GM19372 (cell line): ENCODE measurements around the gene RBM28.
"Not testable (repeated sequence)": the region's sequence is repeated elsewhere in the genome, so short reads cannot be mapped to it uniquely, and the experiment has no call there.

Experiments used
- ATAC-seq: cut with Tn5 transposase; IDR thresholded peaks from one replicate; pipeline ENCODE4 v1.9.1; 2021; ENCODE audit warnings: mild to moderate bottlenecking, low read depth, moderate library complexity; ENCODE audit not compliant: unreplicated experiment

RBM28 gene

GRCh38 chr7:128298004-128298403 is 45.7 kb downstream of the RBM28 start:
- not testable (repeated sequence) for ATAC-seq

GRCh38 chr7:128287556-128287955 is 56.2 kb downstream of the RBM28 start:
- ATAC-seq, result no peak

DNA sequence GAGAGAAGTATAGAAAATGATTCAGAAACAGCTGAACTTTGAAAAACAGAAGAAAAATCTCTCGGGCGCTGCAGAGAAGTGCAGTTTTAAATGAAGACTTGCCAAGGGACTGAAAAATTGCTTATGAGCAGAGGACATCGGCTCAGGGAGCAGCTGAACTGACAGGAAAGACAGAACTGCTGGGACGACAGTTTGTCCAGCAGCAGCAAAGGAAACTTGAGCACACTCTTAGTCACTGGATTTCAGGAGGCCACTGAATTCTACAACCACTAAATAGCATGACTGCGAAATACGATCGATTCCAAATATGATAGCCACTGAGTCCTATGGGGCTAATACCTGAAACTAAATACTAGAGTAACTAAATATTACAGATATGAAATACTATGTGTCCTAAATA is 59.6 kb downstream of the RBM28 start:
- no peak for ATAC-seq

GRCh38 chr7:128281605-128282380 is 61.9 kb downstream of the RBM28 start:
- no peak for ATAC-seq

- not testable (repeated sequence) for ATAC-seq
Observed at GRCh38 chr7:128280451-128280850, 63.3 kb downstream of the RBM28 start.

DNA sequence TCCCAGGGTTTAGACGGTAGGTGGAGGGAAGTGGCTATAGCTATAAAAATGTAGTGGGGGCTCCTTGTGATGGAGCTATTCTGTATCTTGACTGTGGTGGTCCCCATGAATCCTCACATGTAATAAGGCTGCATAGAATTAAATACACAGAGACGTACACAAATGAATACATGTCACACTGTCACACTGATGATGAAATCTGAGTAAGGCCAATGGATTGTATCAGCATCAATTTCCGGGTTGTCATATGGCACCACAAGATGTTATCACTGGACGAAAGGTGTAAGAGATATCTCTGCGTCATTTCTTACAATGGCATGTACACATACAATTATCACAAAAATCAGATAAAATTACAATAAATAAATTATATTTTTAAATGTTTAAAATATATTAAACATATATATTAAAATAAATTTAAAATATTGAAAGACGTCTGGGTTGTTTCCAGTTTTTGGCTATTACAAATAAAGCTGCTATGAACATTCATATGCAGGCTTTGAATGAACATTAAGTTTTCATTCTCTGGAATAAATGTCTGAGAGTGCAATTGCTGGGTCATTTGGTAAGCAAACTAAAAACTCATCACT is 64.5 kb downstream of the RBM28 start:
- no peak for ATAC-seq

- ATAC-seq, result no peak
Observed at GRCh38 chr7:128278366-128278765, 65.3 kb downstream of the RBM28 start.

DNA sequence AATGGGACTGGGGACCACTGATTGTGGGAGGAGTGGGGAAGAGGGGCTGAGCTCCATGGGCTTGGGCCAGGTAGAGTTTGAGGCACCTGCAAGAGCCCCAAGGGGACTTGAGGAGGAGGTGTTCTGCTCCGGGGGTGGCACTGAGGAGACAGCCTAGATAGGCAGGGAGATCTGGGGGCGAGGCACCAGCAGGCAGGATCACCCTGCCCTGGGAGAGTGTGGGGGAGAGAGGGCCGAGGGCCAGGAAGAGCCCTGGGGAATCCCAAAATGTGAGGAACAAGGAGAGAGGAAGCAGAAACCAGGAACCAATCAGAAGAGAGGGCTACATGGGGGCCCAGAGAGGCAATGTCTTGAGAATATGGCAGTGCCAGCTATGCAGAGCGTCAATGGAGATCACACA is 68.0 kb downstream of the RBM28 start:
- no peak for ATAC-seq

- ATAC-seq, result no peak
Observed at GRCh38 chr7:128274884-128275603, 68.7 kb downstream of the RBM28 start.

GRCh38 chr7:128274246-128274883 is 69.3 kb downstream of the RBM28 start:
- no peak for ATAC-seq

DNA sequence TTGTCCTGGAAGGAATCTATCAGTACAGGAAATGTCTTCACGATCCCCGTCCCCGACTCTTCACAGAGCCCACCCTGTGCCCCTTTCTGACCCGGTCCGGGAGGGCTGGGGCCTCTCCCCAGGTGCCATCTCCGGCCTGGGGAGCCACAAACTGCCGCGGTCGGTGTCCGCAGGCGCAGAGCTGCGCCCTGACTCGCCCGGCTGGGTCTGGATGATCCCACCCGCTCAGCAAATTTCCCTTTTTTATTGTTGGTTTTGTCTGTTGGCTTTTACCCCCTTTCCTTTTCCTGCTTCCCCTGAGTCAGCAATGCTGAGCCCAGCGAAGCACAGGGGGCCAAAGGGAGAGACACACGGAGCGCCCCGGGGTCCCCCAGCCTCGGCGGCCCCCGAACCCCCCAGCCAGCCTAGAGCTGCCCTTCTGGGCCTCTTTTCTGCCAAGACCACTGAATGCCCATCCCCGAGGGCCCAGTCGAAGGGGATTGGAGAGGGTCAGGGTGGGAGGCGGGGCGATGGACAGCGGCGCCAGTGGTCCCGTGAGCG is 71.7 kb downstream of the RBM28 start:
- ATAC-seq, result no peak

- no peak for ATAC-seq
Observed at GRCh38 chr7:128271471-128271941, 72.2 kb downstream of the RBM28 start.

DNA sequence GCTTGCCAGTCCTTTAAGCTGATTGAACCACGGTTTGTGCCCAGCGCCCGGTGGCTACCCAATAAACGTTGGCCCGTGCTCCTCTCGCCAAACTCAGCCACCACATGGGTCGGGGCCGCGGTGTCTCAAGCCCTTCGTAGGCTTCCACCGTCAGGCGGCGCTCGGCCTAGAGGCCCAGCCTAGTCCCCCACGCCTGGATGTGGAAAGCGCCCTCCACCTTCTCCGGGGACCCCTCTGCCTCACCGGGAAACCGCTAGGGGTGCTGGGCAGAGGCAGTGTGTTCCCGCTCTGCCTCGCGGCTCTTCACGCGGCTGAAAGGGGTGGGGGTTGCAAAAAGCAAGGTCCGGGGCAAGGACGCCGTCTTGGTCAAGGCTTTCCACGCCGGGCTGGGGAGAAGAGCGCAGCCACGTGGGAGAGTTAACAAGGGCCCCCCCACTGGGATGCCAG is 72.9 kb downstream of the RBM28 start:
- no peak for ATAC-seq

GRCh38 chr7:128268233-128268632 is 75.5 kb downstream of the RBM28 start:
- no peak for ATAC-seq

DNA sequence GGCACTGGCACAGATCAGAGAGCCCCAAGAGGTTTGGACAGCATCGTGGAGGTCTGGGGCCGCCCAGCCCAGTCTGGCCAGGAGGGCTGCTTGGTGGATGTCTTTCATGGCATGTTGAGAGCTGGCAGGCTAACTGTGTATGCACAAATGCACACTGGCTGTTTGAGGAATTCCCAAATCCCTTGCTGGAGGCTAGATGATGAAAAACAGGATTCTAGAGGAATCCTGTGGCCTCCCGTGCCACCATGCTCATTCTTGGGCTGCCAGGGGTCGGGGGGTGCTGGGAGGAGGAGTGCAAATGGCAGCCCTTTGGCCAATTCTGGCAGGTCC is 76.1 kb downstream of the RBM28 start:
- ATAC-seq, result no peak

DNA sequence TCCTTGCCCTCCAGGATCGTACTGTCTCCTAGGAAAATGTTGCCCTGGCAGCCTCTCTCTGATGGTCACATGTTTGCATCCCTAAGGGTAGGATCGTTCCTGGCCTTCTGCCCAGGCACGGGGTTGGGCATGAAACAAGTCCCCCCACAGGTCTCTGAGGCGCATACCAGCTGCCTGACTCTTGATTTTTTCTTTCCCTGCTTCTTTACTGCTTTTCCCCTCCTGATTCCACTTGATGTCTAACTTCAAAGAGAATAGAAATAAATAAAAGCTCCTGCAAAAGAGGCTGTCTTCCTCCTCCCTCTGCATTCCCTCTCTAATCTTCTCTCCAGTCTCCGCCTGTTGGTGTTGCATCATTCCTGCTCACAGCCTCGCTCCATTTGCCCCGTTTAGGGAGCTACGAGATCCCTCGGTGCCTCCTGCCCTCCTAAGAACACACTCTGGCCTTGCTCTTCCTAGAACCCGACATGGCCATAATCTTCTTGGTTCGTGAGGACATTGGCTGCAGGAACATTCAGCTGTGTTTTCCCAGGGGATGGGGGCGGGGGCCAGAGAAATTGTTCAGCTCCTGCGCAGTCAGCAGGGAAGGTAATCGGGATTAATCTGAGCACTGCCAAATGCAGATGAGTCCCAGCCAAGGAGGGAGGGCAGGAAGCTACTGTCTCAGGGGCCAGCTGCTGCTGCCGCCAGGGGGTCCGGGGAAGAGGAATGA is 76.7 kb downstream of the RBM28 start:
- no peak for ATAC-seq

GRCh38 chr7:128266529-128266882 is 77.2 kb downstream of the RBM28 start:
- ATAC-seq, result no peak

DNA sequence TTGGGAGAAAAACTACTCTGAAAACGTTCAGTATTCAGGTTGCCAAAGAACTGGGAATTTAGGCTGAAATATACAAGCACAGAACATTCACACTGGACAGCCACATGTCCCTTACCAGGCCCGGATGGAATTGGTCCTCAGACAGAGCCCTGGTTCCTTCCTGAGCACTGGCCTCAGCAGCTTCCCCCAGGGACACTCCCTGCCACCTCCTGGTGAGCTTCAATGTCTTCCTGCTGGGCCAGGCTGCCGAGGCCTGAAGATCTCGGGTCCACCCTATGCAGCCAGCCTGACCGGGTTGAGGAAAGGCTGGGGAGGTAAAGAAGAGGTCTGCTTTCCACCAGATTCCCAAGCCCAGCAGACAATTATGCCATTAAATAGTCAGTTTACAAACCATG is 77.8 kb downstream of the RBM28 start:
- no peak for ATAC-seq

- no peak for ATAC-seq
Observed at GRCh38 chr7:128265156-128265905, 78.4 kb downstream of the RBM28 start.

GRCh38 chr7:128264477-128264876 is 79.2 kb downstream of the RBM28 start:
- no peak for ATAC-seq
